ENCODE measurements around the gene SPCS3.

SPCS3 gene

GRCh38 chr4:176350671-176351070 is 30.9 kb downstream of the SPCS3 start:
- no peak for DNase-seq (ENCODE audit: low spot score)

- no peak for DNase-seq (ENCODE audit: low spot score)
Measured at GRCh38 chr4:176354884-176355283, 35.1 kb downstream of the SPCS3 start.

- no peak for DNase-seq (ENCODE audit: low spot score)
Measured at GRCh38 chr4:176357359-176358082, 37.8 kb downstream of the SPCS3 start.

- DNase-seq (ENCODE audit: low spot score) = no peak
Measured at GRCh38 chr4:176358083-176358469, 38.3 kb downstream of the SPCS3 start.

- peak; percentile 88 for DNase-seq (ENCODE audit: low spot score)
Measured at GRCh38 chr4:176359590-176359989, 39.8 kb downstream of the SPCS3 start.

- DNase-seq (ENCODE audit: low spot score) = no peak
Measured at GRCh38 chr4:176360446-176360845, 40.7 kb downstream of the SPCS3 start.

- DNase-seq (ENCODE audit: low spot score) = no peak
Measured at GRCh38 chr4:176363072-176363471, 43.3 kb downstream of the SPCS3 start.

GRCh38 chr4:176367771-176368465 is 48.2 kb downstream of the SPCS3 start:
- no peak for DNase-seq (ENCODE audit: low spot score)

GRCh38 chr4:176376032-176376614 is 56.4 kb downstream of the SPCS3 start:
- DNase-seq (ENCODE audit: low spot score) = peak; percentile 37

GRCh38 chr4:176377780-176378179 is 58.0 kb downstream of the SPCS3 start:
- peak; percentile 34 for DNase-seq (ENCODE audit: low spot score)

- DNase-seq (ENCODE audit: low spot score) = no peak
Measured at GRCh38 chr4:176380352-176381157, 60.8 kb downstream of the SPCS3 start.
